Stimulated activated CD8-positive, alpha-beta memory T cell treated with anti-CD3 and anti-CD28 coated beads, Interleukin-4, amount 100 ng/mL, for 4 hours (primary cell): ENCODE measurements around the gene KHDC4.
"Not testable (repeated sequence)": the region's sequence is repeated elsewhere in the genome, so short reads cannot be mapped to it uniquely, and the experiment has no call there.

Source experiments
- DNase-seq, 2 donors: peaks; one replicate each; pipeline ENCODE4 v3.0.0-alpha.2; 2020; ENCODE audit warnings: low read depth in 2 of 2, low spot score in 1 of 2

KHDC4 gene

DNA sequence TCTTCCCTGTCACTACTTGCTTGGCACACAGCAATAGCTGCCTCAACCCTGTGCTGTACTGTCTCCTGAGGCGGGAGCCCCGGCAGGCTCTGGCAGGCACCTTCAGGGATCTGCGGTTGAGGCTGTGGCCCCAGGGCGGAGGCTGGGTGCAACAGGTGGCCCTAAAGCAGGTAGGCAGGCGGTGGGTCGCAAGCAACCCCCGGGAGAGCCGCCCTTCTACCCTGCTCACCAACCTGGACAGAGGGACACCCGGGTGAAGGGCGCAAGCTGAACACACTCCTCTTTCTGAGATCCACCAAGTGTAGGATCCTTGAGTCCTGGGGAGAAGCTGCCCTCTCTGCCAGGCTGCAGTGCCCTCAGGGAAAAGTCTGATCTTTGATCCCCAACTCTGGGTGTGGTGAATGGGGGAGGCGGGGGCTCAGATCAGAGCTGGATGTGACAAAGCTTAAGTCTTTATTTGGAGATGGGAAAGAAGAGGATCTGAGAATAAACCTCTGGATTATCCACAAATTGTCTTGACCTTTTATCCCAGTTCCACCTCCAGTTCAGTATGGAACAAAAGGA is 8.4 kb upstream of the KHDC4 start:
- DNase-seq = no peak

GRCh38 chr1:155941845-155942531 is 7.8 kb upstream of the KHDC4 start:
- DNase-seq = no peak

DNA sequence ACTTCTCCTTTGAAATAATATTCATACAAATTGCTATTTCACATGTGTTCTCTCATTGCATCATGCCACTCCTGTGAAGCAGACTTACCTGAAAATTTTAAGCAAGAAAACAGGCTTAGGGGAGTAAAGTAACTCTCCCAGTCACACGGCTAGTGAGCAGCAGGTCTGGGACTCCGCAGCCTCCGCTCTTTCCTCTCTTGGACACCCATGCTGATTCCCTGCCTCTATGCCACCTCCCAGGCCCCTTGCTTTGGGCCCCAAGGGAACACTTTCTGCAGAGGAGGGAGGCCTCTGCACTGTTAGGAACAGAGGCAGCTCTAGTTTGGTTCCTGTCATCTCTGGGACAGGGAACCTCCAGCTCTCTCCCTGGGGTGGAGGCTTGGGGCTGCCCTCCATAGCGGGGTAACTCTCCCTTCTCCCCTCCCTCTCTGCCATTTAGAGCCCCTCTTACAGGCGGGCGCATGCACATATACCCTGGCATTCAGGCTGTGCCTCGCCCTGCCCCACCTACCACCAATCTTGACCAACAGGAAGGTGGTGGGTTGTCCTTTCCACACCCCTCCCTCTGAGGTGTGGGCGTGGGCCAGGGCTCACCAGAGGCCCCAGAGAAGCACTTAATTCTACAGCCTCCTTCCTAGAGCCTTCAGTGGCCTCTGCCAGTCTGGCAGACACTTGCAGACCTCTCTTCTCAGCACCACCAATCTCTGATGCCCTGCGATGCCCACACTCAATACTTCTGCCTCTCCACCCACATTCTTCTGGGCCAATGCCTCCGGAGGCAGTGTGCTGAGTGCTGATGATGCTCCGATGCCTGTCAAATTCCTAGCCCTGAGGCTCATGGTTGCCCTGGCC is 7.0 kb upstream of the KHDC4 start, which contains the start of gene RXFP4:
Gene RXFP4, plus strand, starts transcription at position 646 of the 852 bp plus-strand sequence. Its CDS starts 72 bp downstream, at position 718.
- DNase-seq = no peak

DNA sequence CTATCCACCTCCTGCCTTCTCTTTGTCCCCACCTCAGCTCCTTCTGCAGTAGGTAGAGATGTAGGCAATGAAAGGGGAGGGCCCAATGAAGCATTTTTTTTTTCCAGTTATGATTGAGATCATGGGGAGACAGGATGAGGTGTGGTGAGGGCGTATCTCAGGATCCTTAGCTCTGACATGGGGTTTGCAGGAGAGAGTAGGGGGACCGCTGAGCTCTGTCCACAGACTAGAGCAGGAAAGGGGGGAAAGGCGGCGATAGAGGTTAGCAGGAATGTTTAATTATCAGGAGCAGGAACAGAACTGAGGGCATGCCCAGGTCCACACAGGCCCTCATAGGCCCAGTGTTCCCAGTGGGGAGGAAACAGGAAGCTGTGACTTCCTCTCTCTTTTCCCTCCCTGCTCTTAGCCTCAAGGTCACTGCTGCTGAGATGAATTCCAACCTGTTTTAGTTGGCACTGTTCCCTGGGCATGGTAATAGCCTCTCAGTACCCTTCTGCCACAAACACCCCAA is 6.3 kb upstream of the KHDC4 start:
- DNase-seq = no peak

- no peak for DNase-seq
Measured at GRCh38 chr1:155938220-155938627, 4.0 kb upstream of the KHDC4 start.

- DNase-seq = no peak
Measured at GRCh38 chr1:155934936-155935590, 850 bp upstream of the KHDC4 start.

DNA sequence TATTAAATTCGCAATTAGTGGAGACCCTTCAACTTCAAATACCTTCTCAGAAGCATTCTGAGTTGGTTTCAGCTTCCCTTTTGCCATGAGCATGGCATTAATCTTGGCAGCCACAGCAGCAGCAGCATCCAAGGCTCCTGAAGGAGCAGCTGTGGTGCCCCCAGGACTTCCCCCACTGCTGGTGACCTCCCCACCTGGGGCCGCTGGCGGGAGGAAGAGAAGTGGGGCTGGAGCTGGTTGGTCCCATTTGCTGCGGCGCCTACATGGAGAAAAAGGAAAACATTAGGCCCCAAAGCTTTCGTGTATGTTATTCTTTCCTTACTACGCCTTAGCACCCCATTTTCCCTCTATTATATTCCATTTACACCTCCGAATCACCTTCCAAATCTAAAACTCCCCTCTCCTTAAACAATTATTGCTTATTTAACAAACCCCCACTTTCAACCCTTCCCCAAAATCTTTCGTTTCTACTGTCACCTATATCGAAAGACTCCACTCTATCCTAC is 569 bp downstream of the KHDC4 start:
- DNase-seq = no peak

- DNase-seq = no peak
Measured at GRCh38 chr1:155932487-155932886, 1.7 kb downstream of the KHDC4 start.

- no peak for DNase-seq
Measured at GRCh38 chr1:155932081-155932480, 2.1 kb downstream of the KHDC4 start.

DNA sequence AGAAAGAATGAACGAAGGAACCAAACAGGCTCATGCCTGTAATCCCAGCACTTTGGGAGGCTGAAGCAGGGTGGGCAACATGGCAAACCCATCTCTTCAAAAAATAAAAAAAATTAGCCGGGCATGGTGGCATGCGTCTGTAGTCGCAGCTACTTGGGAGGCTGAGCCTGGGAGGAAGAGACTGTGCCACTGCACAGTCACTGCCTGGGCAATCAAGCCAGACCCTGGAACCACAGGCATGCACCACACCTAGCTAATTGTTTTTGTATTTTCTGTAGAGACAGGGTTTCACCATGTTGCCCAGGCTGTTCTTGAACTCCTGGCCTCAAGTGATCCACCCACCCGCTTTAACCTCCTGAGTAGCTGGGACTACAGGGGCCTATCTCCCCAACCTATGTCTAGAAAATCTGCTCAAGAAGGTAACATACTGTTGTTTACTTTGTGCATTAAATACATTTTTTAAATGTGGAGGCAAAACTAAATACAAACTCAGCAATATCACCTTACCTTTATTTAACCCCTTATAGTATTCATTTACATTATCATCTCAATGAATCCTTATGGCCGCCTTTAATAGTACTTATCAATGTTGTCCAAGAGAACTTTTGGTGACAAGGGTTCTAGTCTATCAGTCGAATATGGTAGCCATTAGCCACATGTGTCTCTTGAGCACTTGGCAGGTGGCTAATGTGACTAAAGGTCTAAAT is 2.7 kb downstream of the KHDC4 start:
- DNase-seq = no peak

GRCh38 chr1:155930725-155931124 is 3.5 kb downstream of the KHDC4 start:
- not testable (repeated sequence) for DNase-seq

GRCh38 chr1:155929057-155929456 is 5.2 kb downstream of the KHDC4 start:
- no peak for DNase-seq

- no peak for DNase-seq
Measured at GRCh38 chr1:155925506-155925905, 8.7 kb downstream of the KHDC4 start.

GRCh38 chr1:155920717-155921116 is 13.5 kb downstream of the KHDC4 start:
- DNase-seq = no peak

DNA sequence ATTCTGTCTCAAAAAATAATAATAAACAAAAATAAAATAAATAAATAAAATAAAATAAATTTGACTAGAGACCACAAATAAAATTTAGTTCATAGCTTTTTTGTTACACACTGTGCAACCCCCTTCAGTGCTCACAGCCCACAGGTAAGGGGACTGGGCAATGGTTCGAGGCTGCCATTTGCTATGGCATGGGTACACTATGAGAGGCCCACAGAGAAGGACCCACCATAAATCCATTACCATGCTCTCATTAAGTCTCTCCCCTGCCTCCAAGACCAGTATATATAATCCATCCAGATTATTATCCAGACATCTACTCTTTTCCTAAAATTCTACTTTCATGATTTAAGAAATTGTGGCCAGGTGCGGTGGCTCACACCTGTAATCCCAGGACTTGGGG is 14.4 kb downstream of the KHDC4 start:
- no peak for DNase-seq

GRCh38 chr1:155918660-155919059 is 15.6 kb downstream of the KHDC4 start:
- no peak for DNase-seq

DNA sequence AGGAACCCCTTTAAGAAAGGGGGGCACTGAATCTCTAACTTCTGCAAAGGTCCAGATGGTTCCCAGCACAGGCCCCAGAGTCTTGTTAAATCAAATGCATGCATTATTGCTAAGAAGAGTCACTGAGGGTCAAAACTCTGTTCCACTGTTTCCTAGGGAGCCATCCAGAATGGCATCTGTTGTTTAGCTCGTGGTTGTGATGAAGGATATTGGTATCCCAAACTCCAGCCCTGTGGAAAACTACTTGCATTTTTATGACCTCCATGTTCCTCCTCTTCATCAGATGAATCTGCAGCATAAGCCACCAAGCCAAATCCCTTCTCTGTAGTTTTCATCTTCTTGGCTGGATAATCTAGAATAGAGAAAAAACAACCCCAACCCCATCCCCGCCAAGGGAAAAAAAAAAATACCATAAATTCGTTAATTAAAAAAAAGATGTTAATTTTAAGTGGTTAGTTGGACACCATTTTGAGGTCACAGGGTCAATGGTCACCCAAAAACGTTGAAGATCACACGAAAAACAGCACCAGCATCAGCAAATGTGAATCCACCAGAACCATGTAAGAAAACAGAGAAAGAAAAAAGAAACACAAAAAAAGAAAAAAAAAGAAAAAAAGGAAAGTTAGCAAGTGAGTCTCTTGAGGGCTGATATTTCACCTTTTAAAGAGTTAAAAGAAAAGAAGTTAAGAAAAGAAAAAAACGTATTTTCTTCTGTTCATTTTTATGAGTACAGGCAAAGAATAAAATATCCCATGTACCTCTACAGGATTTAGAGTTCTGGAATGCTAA is 20.1 kb downstream of the KHDC4 start:
- DNase-seq = no peak

- DNase-seq = no peak
Measured at GRCh38 chr1:155912056-155912536, 22.1 kb downstream of the KHDC4 start.
